Spinal cord (tissue), 10 donors: ENCODE data around the gene TBC1D24. TPM values are rescaled to one million over a fixed set of nuclear protein-coding genes. Genes with fewer than 3 reads are reported as not detected.
"Not testable (repeated sequence)": the region's sequence is repeated elsewhere in the genome, so short reads cannot be mapped to it uniquely, and the experiment has no call there.

Experiments used
- DNase-seq, 6 donors: peaks; one replicate each; pipeline versions ENCODE4 v3.0.0 to v3.0.0-alpha.2; 2013 to 2015; ENCODE audit warnings: low spot score in 6 of 6, low read depth in 4 of 6
- H3K27ac ChIP-seq: one replicate; pipeline ENCODE4 v1.5.1; 2013; ENCODE audit warnings: low read depth, low read length, control low read depth
- H3K27me3 ChIP-seq: one replicate; pipeline ENCODE4 v1.6.1; 2013; ENCODE audit warnings: low read length; ENCODE audit not compliant: control insufficient read depth, insufficient read depth
- H3K36me3 ChIP-seq: one replicate; pipeline ENCODE4 v1.6.1; 2013; ENCODE audit warnings: low read length; ENCODE audit not compliant: control insufficient read depth, insufficient read depth
- H3K4me1 ChIP-seq: one replicate; pipeline ENCODE4 v1.6.1; 2013; ENCODE audit warnings: low read length; ENCODE audit not compliant: control insufficient read depth, insufficient read depth
- H3K4me3 ChIP-seq: one replicate; pipeline ENCODE4 v1.5.1; 2013; ENCODE audit warnings: low read depth, low read length, control low read depth
- H3K9me3 ChIP-seq: one replicate; pipeline ENCODE4 v1.6.1; 2013; ENCODE audit warnings: low read length; ENCODE audit not compliant: control insufficient read depth, insufficient read depth
- WGBS: methylation state at CpG from one replicate; pipeline ENCODE4 v1.1.5; 2013; ENCODE audit warnings: missing lambda C conversion rate; ENCODE audit not compliant: insufficient coverage; 5-methylcytosine and 5-hydroxymethylcytosine counted together
- polyA plus RNA-seq, 2 donors: library from polyadenylated mRNA; unstranded; fragments of 120-200 nt; gene quantifications; one replicate each; pipeline ENCODE4 v1.2.1, GENCODE V29; 2013; ENCODE audit not compliant: insufficient read length in 2 of 2
- total RNA-seq, 2 donors: library from RNA; depleted of rRNA in 1 of 2; stranded (reverse); fragments of 120-200 nt in 1 of 2; fragments of >200 nt in 1 of 2; gene quantifications; one replicate each; pipeline versions ENCODE4 v1.2.3 to v1.2.4, GENCODE V29; 2013 to 2014
- donor health status: healthy.

Gene TBC1D24
- total and polyA plus RNA-seq, 4 donors, result 22.2 to 64.2 (median 35.4) TPM

- H3K4me3 ChIP-seq, H3K9me3 ChIP-seq, H3K27ac ChIP-seq, DNase-seq, H3K27me3 ChIP-seq: not testable (repeated sequence)
- peaks cover 18% of the 10 kb centered on the region for H3K36me3 ChIP-seq
- 94% methylated on average over 2 of the region's 5 CpGs for WGBS
- peaks cover 35% of the 10 kb centered on the region for H3K4me1 ChIP-seq
These were observed 59.4 kb downstream of the TBC1D24 start for GRCh38 chr16:2534335-2534734.

- no peak overlapping the region for H3K4me3 ChIP-seq
- 68% methylated on average over 9 of the region's 9 CpGs for WGBS
- no peak for DNase-seq
- H3K27ac ChIP-seq, result peak overlapping the region; percentile 57
- H3K9me3 ChIP-seq, result no peaks in the 10 kb centered on the region
- no peaks in the 10 kb centered on the region for H3K27me3 ChIP-seq
- H3K36me3 ChIP-seq, result peaks cover 8% of the 10 kb centered on the region
- peaks cover 45% of the 10 kb centered on the region for H3K4me1 ChIP-seq
These were observed 60.7 kb downstream of the TBC1D24 start for GRCh38 chr16:2535625-2536013.

GRCh38 chr16:2537451-2538379 is 62.8 kb downstream of the TBC1D24 start, which contains the start of gene PDPK1:
PDPK1 (plus strand) TSS chr16:2538021; CDS start chr16:2538113, 92 bp downstream.
- WGBS, result under 1% methylated on average over 117 of the region's 126 CpGs
- peak; percentile 77 to 98 (median 88) for DNase-seq
- Histone ChIP-seq H3K9me3 (no peaks in the 10 kb centered on the region), H3K4me3 (peak within 1 kb of the TSS; percentile 74), H3K4me1 (peaks cover 35% of the 10 kb centered on the region), H3K36me3 (peaks cover 7% of the 10 kb centered on the region), H3K27ac (peak within 1 kb of the TSS; percentile 47), H3K27me3 (no peaks in the 10 kb centered on the region)

GRCh38 chr16:2539192-2539844 is 64.4 kb downstream of the TBC1D24 start:
- H3K9me3 ChIP-seq, H3K36me3 ChIP-seq, DNase-seq, H3K4me3 ChIP-seq, H3K27me3 ChIP-seq, H3K27ac ChIP-seq: not testable (repeated sequence)
- H3K4me1 ChIP-seq, result peaks cover 32% of the 10 kb centered on the region
- 92% methylated on average over 23 of the region's 24 CpGs for WGBS

- not testable (repeated sequence) for H3K27me3 ChIP-seq, DNase-seq, H3K36me3 ChIP-seq, H3K4me3 ChIP-seq, H3K27ac ChIP-seq, H3K9me3 ChIP-seq
- peaks cover 32% of the 10 kb centered on the region for H3K4me1 ChIP-seq
- WGBS, result 68% methylated on average over 10 of the region's 14 CpGs
These were observed 65.0 kb downstream of the TBC1D24 start for GRCh38 chr16:2539845-2540458.

GRCh38 chr16:2540912-2541311 is 66.0 kb downstream of the TBC1D24 start:
- not testable (repeated sequence) for H3K27me3 ChIP-seq, H3K27ac ChIP-seq, DNase-seq, H3K9me3 ChIP-seq, H3K36me3 ChIP-seq, H3K4me3 ChIP-seq
- peaks cover 32% of the 10 kb centered on the region for H3K4me1 ChIP-seq
- 82% methylated on average over 2 of the region's 4 CpGs for WGBS

GRCh38 chr16:2541409-2541808 is 66.5 kb downstream of the TBC1D24 start:
- WGBS, result 73% methylated on average over 3 of the region's 6 CpGs
- H3K27me3 ChIP-seq, H3K27ac ChIP-seq, DNase-seq, H3K36me3 ChIP-seq, H3K9me3 ChIP-seq, H3K4me3 ChIP-seq: not testable (repeated sequence)
- peaks cover 28% of the 10 kb centered on the region for H3K4me1 ChIP-seq

- H3K9me3 ChIP-seq, DNase-seq, H3K36me3 ChIP-seq, H3K4me3 ChIP-seq, H3K27ac ChIP-seq, H3K27me3 ChIP-seq: not testable (repeated sequence)
- peaks cover 20% of the 10 kb centered on the region for H3K4me1 ChIP-seq
- 96% methylated on average over 4 of the region's 14 CpGs for WGBS
These were observed 68.8 kb downstream of the TBC1D24 start for GRCh38 chr16:2543771-2544170.

- not testable (repeated sequence) for H3K9me3 ChIP-seq, H3K4me3 ChIP-seq, H3K27ac ChIP-seq, H3K4me1 ChIP-seq, H3K36me3 ChIP-seq, DNase-seq, H3K27me3 ChIP-seq
- no CpG with 5 or more reads among the region's 14 CpGs for WGBS
These were observed 75.5 kb downstream of the TBC1D24 start for GRCh38 chr16:2550283-2550878.
